Mucosa of gallbladder (tissue), 1 donor: Measurements from ENCODE around the gene LRRC18. TPM values are rescaled to one million over a fixed set of nuclear protein-coding genes. Genes with fewer than 3 reads are reported as not detected.

Experiments used
- DNase-seq: peaks from one replicate; pipeline ENCODE4 v3.0.0-alpha.2; 2020; ENCODE audit warnings: low spot score
- total RNA-seq: library from RNA; stranded (reverse); gene quantifications from one replicate; pipeline ENCODE4 v1.2.1, GENCODE V29; 2021
- donor health status: DM: no; HTN: no; CAD: no.

Gene LRRC18
- total RNA-seq, 1 donor from 2014 or later: 0.20 TPM

GRCh38 chr10:48907730-48908129 is 31.9 kb downstream of the LRRC18 start:
- no peak for DNase-seq

GRCh38 chr10:48906841-48907240 is 32.8 kb downstream of the LRRC18 start:
- DNase-seq: no peak

DNA sequence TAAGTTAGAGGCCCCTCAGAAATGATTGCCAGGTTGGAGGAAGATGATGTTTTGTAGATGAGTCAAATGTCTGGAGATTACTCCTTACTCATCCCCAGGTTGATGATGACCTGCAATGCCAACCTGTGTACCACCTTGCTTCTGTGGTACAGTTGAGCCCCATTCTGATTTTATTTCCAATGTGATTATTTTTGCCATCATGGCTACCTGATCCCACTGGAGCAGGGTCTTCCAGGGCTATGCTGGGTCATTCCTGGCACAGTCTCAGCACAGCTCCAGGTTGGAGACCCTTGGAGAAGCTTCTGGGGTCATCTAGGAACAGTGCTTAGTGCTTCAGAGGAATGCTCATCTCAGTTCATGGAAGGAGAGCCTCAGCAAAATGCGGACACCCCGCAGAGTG is 34.3 kb downstream of the LRRC18 start:
- DNase-seq: no peak

GRCh38 chr10:48904861-48905260 is 34.8 kb downstream of the LRRC18 start:
- DNase-seq: no peak

GRCh38 chr10:48903151-48903550 is 36.5 kb downstream of the LRRC18 start:
- no peak for DNase-seq

- no peak for DNase-seq
Measured at GRCh38 chr10:48902096-48902495, 37.5 kb downstream of the LRRC18 start.

GRCh38 chr10:48901319-48901718 is 38.3 kb downstream of the LRRC18 start:
- no peak for DNase-seq

GRCh38 chr10:48900371-48900801 is 39.3 kb downstream of the LRRC18 start:
- DNase-seq: no peak

DNA sequence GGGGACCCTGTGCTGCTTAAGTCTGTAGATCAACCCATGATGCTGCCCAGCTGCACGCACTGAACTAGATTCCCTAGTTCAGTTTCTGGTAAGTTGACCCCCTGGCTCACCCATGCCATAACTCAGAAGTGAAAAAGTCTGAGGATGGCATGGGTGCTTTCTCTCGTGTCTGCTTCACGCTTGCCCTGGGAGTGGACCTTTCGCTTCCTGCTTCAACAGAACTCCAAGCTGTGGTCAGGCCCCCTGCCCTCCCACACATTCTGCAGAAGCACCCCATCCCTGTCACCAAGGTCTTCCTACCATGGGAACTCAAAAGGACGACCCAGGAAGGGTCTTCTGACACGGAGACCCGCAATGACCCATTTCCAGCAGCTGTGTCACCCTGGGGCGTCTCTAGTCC is 39.9 kb downstream of the LRRC18 start:
- DNase-seq: no peak

DNA sequence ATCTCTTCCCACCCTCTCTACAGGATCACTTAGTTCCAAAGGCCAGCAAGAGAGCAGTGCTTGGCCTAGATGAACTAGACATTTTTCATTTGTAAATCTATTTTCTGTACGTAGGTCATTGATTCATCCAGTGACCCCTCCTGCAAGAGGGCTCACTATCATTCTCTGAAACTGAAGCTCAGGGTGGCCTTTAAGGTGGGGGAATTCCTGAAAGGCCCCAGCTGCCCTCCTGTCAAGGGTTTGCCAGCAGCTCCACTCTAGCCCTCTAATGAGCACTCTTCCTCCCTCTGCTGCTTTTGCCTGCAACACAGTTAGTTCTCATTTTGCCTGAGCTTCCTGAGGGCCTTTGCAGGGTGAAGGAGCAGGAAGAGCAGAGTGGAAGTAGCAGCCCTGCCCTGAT is 41.2 kb downstream of the LRRC18 start:
- no peak for DNase-seq

DNA sequence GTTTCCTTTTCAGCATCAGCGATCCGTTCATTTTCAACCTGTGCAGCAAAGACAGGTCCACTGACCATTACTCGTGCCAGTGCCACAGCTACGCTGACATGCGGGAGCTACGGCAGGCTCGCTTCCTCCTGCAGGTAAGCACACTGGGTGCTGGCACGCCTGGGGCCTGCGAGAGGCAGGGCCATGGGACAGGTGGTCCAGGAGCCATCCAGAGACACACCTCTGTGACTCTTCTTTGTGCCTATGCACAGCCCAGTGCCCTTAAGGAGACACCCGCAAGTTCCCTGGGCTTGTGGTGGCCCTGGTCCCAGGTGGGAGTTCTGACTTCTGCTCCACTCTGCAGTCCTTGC is 42.2 kb downstream of the LRRC18 start:
- no peak for DNase-seq

GRCh38 chr10:48896756-48897440 is 42.7 kb downstream of the LRRC18 start:
- DNase-seq: no peak

DNA sequence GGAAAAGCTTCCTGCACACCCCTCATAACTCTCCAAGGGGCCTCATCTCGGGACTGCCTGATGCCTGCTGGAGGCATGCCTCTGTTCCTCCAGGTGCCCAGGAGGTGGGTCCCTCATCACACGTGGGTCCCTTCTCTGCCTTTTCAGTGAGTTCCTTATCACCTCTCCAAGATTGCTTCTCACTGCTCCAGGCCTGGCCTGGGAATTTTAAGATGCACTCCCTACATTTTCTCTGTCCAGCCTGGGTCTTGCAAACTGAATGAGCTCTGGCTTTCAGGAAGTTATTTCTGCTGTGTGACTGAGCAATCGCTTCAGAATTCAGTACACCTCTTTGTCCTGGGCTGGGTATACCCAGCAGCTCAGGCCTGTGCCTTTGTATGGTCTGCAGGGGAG is 43.8 kb downstream of the LRRC18 start:
- DNase-seq: no peak

GRCh38 chr10:48894911-48895802 is 44.5 kb downstream of the LRRC18 start:
- DNase-seq: no peak

GRCh38 chr10:48890888-48891850 is 48.5 kb downstream of the LRRC18 start:
- DNase-seq: no peak

GRCh38 chr10:48887982-48888381 is 51.7 kb downstream of the LRRC18 start:
- no peak for DNase-seq

DNA sequence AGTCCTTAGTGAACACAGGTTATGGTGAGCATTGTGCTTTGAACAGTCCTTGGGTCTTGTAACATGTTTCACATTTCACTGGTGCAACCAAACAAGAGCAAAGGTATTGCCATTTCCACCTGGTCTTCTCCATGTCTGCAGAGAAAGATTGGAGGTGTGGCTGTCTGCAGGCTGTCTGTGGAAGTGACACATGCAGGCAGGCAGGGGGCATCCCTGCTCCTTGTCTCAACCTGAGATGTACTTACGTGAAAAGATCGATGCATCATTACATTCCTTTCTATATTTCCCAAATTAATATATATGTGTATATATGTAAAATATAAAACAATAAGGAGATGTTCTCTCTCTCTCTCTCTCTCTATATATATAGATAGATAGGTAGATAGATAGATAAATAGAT is 54.3 kb downstream of the LRRC18 start:
- no peak for DNase-seq

GRCh38 chr10:48884179-48885045 is 55.2 kb downstream of the LRRC18 start:
- no peak for DNase-seq

- peak; percentile 45 for DNase-seq
Measured at GRCh38 chr10:48883701-48884100, 55.9 kb downstream of the LRRC18 start.

DNA sequence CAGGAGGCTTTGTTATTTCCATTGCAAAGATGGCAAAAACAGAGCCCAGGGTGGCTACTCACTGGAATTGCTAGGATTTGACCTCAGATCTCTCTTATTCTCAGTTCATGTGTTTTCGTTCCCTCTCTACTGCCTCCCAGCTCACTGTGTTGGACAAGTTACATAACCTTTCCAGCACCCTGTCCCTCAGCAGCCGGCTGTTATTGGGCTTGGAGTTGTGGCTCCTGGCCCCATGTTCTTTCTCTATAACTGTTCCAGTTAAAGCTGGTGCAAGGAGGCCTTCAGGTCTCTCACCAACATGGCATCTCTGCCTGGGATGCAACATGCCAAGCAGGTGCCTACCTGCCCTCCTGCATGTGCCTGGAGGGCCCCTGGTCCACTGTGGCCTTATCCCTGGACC is 56.8 kb downstream of the LRRC18 start:
- no peak for DNase-seq

- DNase-seq: no peak
Measured at GRCh38 chr10:48881937-48882336, 57.7 kb downstream of the LRRC18 start.
